Liver (tissue), 2 donors: ENCODE data around the gene SLC12A8.

ENCODE experiments used
- MAX ChIP-seq: IDR thresholded peaks from 2 replicates; pipeline ENCODE4 v1.6.1; 2016; ENCODE audit warnings: antibody characterized with exemption
- TF ChIP-seq, protein P1 (sequence below): fragments of 150-350 bp; IDR thresholded peaks from 2 replicates; pipeline ENCODE4 v1.5.1; 2017; ENCODE audit warnings: improper control_type of control experiment, low read depth, low read length; ENCODE audit not compliant: missing input control
- donor health status: healthy.

GRCh38 chr3:125172346-125172745, 40.2 kb downstream of the SLC12A8 start:
- TF ChIP-seq MAX: no peak
- TF ChIP-seq, protein P1, sequence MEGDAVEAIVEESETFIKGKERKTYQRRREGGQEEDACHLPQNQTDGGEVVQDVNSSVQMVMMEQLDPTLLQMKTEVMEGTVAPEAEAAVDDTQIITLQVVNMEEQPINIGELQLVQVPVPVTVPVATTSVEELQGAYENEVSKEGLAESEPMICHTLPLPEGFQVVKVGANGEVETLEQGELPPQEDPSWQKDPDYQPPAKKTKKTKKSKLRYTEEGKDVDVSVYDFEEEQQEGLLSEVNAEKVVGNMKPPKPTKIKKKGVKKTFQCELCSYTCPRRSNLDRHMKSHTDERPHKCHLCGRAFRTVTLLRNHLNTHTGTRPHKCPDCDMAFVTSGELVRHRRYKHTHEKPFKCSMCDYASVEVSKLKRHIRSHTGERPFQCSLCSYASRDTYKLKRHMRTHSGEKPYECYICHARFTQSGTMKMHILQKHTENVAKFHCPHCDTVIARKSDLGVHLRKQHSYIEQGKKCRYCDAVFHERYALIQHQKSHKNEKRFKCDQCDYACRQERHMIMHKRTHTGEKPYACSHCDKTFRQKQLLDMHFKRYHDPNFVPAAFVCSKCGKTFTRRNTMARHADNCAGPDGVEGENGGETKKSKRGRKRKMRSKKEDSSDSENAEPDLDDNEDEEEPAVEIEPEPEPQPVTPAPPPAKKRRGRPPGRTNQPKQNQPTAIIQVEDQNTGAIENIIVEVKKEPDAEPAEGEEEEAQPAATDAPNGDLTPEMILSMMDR: no peak
